ENCODE results near the gene PLEKHG3.

The PLEKHG3 gene

GRCh38 chr14:64768401-64769095, 64.3 kb downstream of the PLEKHG3 start:
- DNase-seq (ENCODE audit: low read depth, low spot score): no peak
- H3K4me3 ChIP-seq (ENCODE audit: low read length): no peak overlapping the region

DNA sequence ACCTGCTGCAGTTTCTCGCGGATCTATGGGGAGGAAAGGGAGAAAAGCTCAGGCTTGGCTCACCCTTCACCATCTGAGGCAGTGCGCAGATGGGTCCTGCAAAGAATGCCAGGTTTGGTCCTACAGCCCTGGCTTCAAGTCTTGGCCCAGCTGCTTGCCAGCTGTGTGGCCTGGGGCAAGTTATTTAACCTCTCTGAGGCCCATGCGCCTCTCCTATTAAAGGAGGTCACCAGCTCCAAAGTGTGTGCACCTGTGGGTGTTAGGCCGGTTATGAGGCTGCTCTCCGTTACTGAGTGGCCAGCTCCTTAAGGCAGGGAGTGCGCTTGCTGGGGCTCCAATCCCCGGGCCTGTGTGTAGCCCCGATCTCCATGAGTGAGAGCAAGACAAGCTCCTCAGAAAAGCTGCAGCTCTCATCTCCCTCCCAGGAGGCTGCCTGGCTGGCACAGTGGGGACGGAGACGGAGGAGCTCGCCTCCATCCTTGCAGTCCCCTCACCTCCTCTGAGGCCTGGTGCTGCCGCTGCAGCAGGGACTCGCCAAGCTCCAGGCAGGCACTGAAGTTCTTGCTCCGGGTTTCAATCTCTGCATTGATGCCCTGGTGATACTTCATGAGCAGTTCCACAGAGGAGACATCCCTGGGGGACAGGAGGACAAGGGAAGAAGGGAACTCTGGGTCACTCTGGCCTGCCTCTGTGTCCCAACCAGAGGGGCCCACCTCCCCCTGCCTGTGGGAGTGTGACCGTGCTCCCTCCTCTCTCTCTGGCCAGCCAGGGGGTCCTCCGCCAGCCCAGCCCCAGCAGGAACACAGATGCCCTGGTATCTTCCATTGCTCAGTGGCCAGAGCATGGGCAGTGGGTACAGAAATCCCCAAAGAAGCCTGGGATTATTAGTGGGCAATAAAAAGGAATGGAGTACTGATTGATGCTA, 65.1 kb downstream of the PLEKHG3 start:
- DNase-seq (ENCODE audit: low read depth, low spot score): no peak

GRCh38 chr14:64770751-64771150, 66.5 kb downstream of the PLEKHG3 start:
- H3K4me3 ChIP-seq (ENCODE audit: low read length): no peak overlapping the region
- no peak for DNase-seq (ENCODE audit: low read depth, low spot score)

More for the DNA sequence above, 65.1 kb downstream of the PLEKHG3 start:
- H3K4me3 ChIP-seq (ENCODE audit: low read length): no peak overlapping the region

- H3K4me3 ChIP-seq (ENCODE audit: low read length): no peak overlapping the region
- DNase-seq (ENCODE audit: low read depth, low spot score): no peak
These were observed 66.9 kb downstream of the PLEKHG3 start for GRCh38 chr14:64771161-64771560.

GRCh38 chr14:64772397-64772950, 68.2 kb downstream of the PLEKHG3 start:
- H3K4me3 ChIP-seq (ENCODE audit: low read length): no peak overlapping the region
- DNase-seq (ENCODE audit: low read depth, low spot score): no peak

GRCh38 chr14:64773046-64773445, 68.8 kb downstream of the PLEKHG3 start:
- no peak for DNase-seq (ENCODE audit: low read depth, low spot score)
- H3K4me3 ChIP-seq (ENCODE audit: low read length): no peak overlapping the region

DNA sequence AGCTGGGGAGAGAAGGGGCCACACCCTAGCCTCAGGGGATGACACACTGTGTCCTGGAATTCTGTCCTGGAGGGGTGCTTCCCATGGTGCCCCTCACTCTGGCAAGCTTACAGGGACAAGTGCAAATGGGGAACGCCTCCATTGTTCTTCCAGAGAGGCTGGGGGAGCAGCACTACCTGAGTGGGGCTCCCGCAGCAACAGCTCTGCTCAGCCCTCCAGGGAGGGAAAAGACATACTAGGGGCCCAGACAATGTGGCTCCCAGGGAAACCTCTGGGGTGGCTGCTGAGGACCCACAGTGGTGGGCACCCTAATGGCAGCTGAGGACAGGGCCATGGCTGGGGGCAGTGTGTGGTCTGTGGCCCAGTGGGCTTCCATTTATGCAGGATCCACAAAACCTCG, 69.4 kb downstream of the PLEKHG3 start:
- H3K4me3 ChIP-seq (ENCODE audit: low read length): no peak overlapping the region
- DNase-seq (ENCODE audit: low read depth, low spot score): no peak

DNA sequence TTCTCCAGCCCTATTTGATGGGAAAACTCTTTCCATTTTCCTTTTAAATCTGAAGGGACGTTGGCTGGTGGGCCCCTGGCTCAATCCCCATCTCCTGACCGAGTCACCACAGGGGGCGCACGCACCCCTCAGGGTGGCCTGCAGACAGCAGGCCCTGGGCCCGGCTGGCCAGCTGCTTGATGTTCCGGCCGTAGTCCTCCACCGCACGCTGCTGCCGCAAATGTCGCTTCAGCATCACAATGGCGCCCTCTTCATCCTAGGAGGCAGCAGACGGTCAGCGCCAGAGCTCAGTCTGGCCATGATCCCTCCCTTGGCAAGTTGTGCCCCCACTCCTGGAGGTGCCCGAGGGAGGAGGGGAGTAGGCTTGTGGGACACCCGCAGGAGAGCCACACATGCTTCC, 70.0 kb downstream of the PLEKHG3 start:
- no peak overlapping the region for H3K4me3 ChIP-seq (ENCODE audit: low read length)

DNA sequence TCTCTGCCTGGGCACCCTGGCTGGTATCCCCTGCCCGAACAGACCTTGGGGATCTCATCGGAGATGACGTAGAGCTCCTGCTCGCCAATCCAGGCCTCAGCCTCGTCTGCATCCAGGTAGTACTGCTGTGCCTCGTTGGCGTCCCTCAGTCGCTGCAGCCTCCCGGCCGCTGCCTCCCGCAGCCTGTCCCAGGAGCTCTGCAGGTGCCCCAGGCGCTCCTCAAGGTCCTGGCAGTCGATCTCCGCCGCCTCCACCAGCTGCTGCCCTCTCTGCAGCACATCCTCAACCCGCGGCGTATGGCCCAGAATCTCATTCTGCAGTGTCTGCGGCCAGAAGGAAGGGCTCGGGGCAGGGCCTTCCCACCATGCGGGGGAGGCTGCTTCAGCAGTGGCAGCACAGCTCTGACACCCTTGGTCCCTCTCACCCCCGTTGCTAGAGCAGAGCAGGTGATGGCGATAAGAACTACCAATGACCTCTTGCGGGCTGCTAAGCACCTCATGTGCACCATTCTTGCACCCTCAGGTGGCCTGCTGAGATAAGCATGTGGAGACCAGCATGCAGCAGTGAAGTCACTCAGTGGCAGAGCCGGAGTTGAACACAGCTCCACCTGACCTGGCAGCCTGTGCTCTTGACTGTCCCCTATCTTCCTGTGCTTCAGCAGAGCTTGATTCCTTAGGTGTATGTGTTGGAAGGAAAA, 71.0 kb downstream of the PLEKHG3 start:
- no peak for DNase-seq (ENCODE audit: low read depth, low spot score)

More for the DNA sequence above, 70.0 kb downstream of the PLEKHG3 start:
- no peak for DNase-seq (ENCODE audit: low read depth, low spot score)

GRCh38 chr14:64777461-64777860, 73.2 kb downstream of the PLEKHG3 start:
- H3K4me3 ChIP-seq (ENCODE audit: low read length): no peak overlapping the region
- DNase-seq (ENCODE audit: low read depth, low spot score): no peak

More for the DNA sequence above, 71.0 kb downstream of the PLEKHG3 start:
- no peak overlapping the region for H3K4me3 ChIP-seq (ENCODE audit: low read length)

- DNase-seq (ENCODE audit: low read depth, low spot score): no peak
These were observed 74.0 kb downstream of the PLEKHG3 start for GRCh38 chr14:64778104-64778754.

GRCh38 chr14:64779472-64779871, 75.2 kb downstream of the PLEKHG3 start:
- DNase-seq (ENCODE audit: low read depth, low spot score): no peak

More at GRCh38 chr14:64778104-64778754, 74.0 kb downstream of the PLEKHG3 start:
- no peak overlapping the region for H3K4me3 ChIP-seq (ENCODE audit: low read length)

DNA sequence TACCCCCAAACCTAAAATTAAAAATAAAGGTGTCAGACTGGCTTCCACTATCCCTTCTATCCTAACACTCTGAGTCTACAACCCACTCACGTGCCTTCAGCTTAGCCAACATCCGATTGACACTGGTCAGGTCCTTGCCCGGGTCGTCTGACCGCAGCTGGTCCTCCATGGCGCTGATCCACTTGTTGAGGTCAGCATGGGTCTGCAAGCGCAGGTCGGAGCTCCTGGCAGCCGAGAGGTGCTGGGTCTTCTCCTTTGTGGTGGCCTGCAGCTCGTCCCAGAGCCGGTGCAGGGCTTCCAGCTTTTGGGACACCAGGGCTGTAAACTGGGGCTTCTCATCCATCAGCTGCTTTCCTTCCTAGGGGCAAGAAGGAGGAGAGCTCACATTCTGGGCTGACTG, 78.0 kb downstream of the PLEKHG3 start:
- no peak overlapping the region for H3K4me3 ChIP-seq (ENCODE audit: low read length)
- DNase-seq (ENCODE audit: low read depth, low spot score): no peak

More at GRCh38 chr14:64779472-64779871, 75.2 kb downstream of the PLEKHG3 start:
- no peak overlapping the region for H3K4me3 ChIP-seq (ENCODE audit: low read length)

DNA sequence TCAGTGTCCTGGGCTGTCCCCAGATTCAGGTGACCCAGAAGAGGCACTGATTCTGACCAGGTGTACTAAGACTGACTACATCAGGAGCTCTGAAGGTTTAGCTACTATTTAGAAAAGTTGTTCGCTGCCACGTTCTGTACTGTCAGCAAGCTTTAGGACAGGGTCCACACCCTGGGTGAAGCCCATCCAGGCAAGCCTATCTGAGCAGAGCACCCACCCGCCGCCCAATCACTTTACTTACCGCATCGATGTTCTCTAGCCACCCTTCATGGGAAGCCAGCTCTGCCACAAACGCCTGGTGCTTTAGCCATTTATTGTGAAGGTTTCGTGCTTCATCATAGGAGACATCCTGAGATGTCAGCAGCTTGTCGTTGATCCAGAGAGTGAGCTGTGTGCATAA, 79.8 kb downstream of the PLEKHG3 start:
- no peak for DNase-seq (ENCODE audit: low read depth, low spot score)
- no peak overlapping the region for H3K4me3 ChIP-seq (ENCODE audit: low read length)

DNA sequence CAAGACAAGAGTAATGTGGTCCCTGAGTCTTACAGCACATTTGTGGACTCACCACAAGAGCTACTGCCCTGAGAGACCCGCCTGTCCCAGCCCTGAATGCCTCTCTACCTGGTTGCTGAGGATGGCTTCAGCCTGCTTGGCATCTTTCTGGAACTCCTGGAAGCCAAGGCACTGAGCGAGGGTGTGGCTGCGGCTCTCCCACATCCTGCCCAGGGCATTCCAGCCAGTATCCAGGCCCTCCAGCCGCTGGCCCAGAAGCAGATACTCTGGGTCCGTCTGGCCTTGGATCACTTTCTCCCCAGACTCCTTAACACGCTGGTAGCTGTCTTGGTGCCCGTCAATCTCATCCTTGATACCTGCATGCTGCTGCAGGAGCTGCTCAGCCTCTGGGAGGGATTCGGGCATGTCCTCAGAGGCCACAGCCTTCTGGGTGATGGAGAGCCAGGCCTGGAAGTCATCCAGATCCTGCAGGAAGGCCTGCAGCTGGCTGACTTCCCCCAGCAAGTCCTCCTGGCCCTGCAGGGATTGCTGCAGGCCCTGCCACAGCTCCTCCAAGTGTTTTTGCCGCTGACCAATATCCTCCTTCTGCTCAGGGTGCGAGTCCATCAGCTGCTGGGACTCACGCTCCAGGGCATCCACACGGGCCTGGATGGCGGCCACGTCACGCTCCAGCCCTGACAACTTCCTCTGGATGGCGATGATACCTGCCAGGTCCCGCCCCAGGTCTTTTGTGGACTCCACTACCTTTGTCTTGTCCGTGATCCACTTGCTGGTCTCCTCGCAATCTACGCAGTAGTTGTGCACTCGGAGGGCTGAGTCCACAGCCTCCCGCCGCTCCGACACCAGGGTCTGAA, 82.3 kb downstream of the PLEKHG3 start:
- no peak for DNase-seq (ENCODE audit: low read depth, low spot score)

GRCh38 chr14:64787619-64788018, 83.4 kb downstream of the PLEKHG3 start:
- DNase-seq (ENCODE audit: low read depth, low spot score): no peak
- no peak overlapping the region for H3K4me3 ChIP-seq (ENCODE audit: low read length)

More for the DNA sequence above, 82.3 kb downstream of the PLEKHG3 start:
- H3K4me3 ChIP-seq (ENCODE audit: low read length): no peak overlapping the region

GRCh38 chr14:64788706-64789105, 84.5 kb downstream of the PLEKHG3 start:
- no peak for DNase-seq (ENCODE audit: low read depth, low spot score)
- H3K4me3 ChIP-seq (ENCODE audit: low read length): no peak overlapping the region

DNA sequence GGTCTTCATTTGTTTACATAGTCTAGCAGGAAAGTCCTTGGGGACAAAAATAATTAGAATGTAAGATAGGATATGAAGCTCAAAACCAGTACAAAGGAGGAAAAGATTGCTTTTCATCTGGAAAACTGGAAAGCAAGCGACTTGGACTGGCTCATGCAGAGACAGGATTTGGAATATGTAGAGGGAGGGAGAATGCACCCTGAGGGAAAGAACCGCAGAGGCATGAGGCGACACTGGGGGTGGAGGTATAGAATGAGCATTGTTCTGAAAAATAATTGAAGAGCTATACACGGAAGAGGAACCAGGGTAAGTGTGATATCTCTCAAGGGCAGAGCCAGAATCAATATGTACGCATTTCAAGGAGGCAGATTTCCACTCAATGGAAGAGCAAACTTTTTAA, 85.5 kb downstream of the PLEKHG3 start:
- DNase-seq (ENCODE audit: low read depth, low spot score): no peak
- H3K4me3 ChIP-seq (ENCODE audit: low read length): no peak overlapping the region
